Sigmoid colon (tissue), 7 donors: ENCODE results near the gene CACNA1C. TPM values are rescaled to one million over a fixed set of nuclear protein-coding genes. Genes with fewer than 3 reads are reported as not detected.

ENCODE experiments used
- DNase-seq: peaks from one replicate; pipeline ENCODE4 v3.0.0-alpha.2; 2019
- H3K27ac ChIP-seq, 4 donors: fragments of 200-600 bp; sonication (generic); one replicate each; pipeline ENCODE4 v1.5.1; 2016 to 2019; ENCODE audit warnings: mild to moderate bottlenecking in 1 of 4
- H3K27me3 ChIP-seq, 3 donors: fragments of 200-600 bp; sonication (generic); one replicate each; pipeline ENCODE4 v1.5.1; 2019; ENCODE audit warnings: mild to moderate bottlenecking in 1 of 3
- H3K36me3 ChIP-seq, 4 donors: fragments of 200-600 bp; sonication (generic); one replicate each; pipeline ENCODE4 v1.5.1; 2016 to 2019
- H3K4me1 ChIP-seq, 4 donors: fragments of 200-600 bp; sonication (generic); one replicate each; pipeline ENCODE4 v1.5.1; 2017 to 2019
- H3K4me3 ChIP-seq, 4 donors: fragments of 200-600 bp; sonication (generic); one replicate each; pipeline ENCODE4 v1.5.1; 2017 to 2019; ENCODE audit warnings: mild to moderate bottlenecking in 2 of 4, moderate library complexity in 1 of 4
- H3K9me3 ChIP-seq, 4 donors: fragments of 200-600 bp in 3 of 4; sonication (generic) in 3 of 4; one replicate each; pipeline versions ENCODE4 v1.5.1 to v1.6.1; 2013 to 2019
- EP300 ChIP-seq, 4 donors: sonication (generic); formaldehyde crosslinking; IDR thresholded peaks; one replicate each; pipeline ENCODE4 v1.6.1; 2017; ENCODE audit warnings: antibody characterized with exemption in 4 of 4
- POLR2A ChIP-seq, 2 donors: fragments of 450-650 bp; IDR thresholded peaks; one replicate each; pipeline ENCODE4 v1.6.1; 2016; ENCODE audit warnings: antibody characterized with exemption in 2 of 2, mild to moderate bottlenecking in 2 of 2, moderate library complexity in 2 of 2
- POLR2AphosphoS5 ChIP-seq, 4 donors: sonication (generic); formaldehyde crosslinking; IDR thresholded peaks; one replicate each; pipeline ENCODE4 v1.6.1; 2017; ENCODE audit warnings: antibody characterized with exemption in 4 of 4
- WGBS, 2 donors: extraction: QIAGEN DNeasy Blood & Tissue Kit; methylation state at CpG; one replicate each; pipeline ENCODE4 v1.1.7; 2013; 5-methylcytosine and 5-hydroxymethylcytosine counted together
- intact Hi-C: fragments of 100-400 bp; cut with DNase I; formaldehyde crosslinking; loops from one replicate; pipeline ENCODE4 v1.15.1; 2023
- polyA plus RNA-seq, 3 donors: library from polyadenylated mRNA; stranded (reverse); fragments of 200-250 nt; gene quantifications; one replicate each; pipeline ENCODE4 v1.2.3, GENCODE V29; 2013
- total RNA-seq, 4 donors: library from RNA; depleted of rRNA; stranded (reverse); fragments of >200 nt; gene quantifications; one replicate each; pipeline ENCODE4 v1.1.0, GENCODE V29; 2016
- TF ChIP-seq, protein P1 (sequence below), 4 experiments: fragments of 450-650 bp in 3 of 4; fragments of 200-600 bp in 1 of 4; IDR thresholded peaks; one replicate each; pipeline ENCODE4 v1.5.1; 2016 to 2019; ENCODE audit warnings: antibody characterized with exemption in 4 of 4, mild to moderate bottlenecking in 3 of 4, moderate library complexity in 2 of 4
- donor health status: healthy with polysubstance abuse.
- donor health status: Bipolar disorder and iron deficiency.
- donor health status: healthy.

CACNA1C gene
- total and polyA plus RNA-seq, 7 donors: 0.46 to 213 (median 62.0) TPM

DNA sequence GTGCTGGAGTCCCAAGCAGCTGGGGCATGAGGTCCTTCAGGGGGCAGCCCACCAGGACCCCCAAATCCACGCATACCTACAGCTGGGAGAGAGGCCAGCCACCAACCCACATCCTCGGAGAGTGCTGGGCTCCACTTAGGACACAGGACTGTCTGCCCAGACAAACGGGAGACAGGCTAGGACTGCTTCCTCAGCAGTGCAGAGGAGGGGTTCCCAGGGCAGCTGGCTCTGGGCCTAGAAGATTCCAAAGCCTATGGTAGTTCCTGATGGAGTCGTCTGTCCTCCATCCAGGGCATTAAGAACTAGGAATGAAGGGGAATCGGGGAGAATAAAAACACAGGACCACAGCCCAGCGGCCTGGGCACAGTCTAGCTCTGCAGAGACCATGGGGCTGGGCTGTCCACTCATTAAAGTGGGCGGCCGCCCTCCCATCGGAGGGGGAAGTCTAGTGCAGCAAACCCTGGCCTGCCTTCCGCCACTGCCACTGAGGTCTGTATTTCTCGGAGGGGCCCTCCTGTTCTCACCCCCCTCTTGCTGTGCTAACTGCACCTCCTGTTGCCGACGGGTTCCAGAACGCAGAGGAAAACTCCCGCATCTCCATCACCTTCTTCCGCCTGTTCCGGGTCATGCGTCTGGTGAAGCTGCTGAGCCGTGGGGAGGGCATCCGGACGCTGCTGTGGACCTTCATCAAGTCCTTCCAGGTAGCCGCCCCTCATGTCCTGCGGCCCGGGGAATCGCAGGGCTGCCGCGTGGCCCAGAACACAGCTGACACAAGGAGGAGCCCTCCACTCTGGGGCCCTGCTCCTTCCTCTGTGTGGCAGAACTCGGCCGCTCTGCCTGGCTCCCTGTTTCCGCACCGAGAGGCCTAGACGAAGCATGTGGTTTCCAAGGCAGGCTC, 598.5 kb downstream of the CACNA1C start:
- Histone ChIP-seq H3K27ac (peak overlapping the region in 3 of 4 donors; percentile 46 to 57 (median 49)), H3K27me3 (no peaks in the 10 kb centered on the region)
- 83 to 87% methylated on average over 32 of the region's 32 CpGs for WGBS, 2 donors

DNA sequence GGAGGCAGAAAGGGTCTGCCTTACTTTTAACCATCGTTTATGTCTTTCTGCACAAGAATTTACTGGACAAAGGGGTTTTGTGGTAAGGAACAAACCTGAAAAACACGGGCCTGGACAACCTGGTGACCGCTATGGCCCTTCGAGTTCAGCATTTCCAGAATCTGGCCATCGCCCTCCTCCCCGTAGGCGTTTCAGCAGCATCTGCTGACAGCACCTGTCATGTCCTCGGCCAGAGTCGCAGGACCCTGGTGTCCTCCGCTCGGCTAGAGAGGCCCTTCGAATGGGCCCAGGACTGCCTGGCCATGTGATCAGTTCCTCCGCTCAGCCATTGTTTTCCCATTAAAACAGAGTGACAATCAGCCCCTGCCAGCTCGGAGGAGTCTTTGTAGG, 599.2 kb downstream of the CACNA1C start:
- no peak for TF ChIP-seq POLR2AphosphoS5 (IDR thresholded peaks at IDR 0.05)
- intact Hi-C loops: no loop called here
- Histone ChIP-seq H3K27me3 (no peaks in the 10 kb centered on the region), H3K4me1 (peaks cover 0 to 27% (median 21%) of the 10 kb centered on the region in 4 donors), H3K36me3 (peaks cover 13 to 57% (median 43%) of the 10 kb centered on the region in 4 donors), H3K4me3 (no peak overlapping the region), H3K27ac (no peak overlapping the region), H3K9me3 (no peaks in the 10 kb centered on the region)
- DNase-seq: peak; percentile 52
- 94 to 95% methylated on average over 14 of the region's 14 CpGs for WGBS, 2 donors

More for the DNA sequence above, 598.5 kb downstream of the CACNA1C start:
- TF ChIP-seq POLR2A (IDR thresholded peaks at IDR 0.05) (no peak), EP300 (IDR thresholded peaks at IDR 0.05) (no peak), POLR2AphosphoS5 (IDR thresholded peaks at IDR 0.05) (no peak)
- TF ChIP-seq, protein P1, sequence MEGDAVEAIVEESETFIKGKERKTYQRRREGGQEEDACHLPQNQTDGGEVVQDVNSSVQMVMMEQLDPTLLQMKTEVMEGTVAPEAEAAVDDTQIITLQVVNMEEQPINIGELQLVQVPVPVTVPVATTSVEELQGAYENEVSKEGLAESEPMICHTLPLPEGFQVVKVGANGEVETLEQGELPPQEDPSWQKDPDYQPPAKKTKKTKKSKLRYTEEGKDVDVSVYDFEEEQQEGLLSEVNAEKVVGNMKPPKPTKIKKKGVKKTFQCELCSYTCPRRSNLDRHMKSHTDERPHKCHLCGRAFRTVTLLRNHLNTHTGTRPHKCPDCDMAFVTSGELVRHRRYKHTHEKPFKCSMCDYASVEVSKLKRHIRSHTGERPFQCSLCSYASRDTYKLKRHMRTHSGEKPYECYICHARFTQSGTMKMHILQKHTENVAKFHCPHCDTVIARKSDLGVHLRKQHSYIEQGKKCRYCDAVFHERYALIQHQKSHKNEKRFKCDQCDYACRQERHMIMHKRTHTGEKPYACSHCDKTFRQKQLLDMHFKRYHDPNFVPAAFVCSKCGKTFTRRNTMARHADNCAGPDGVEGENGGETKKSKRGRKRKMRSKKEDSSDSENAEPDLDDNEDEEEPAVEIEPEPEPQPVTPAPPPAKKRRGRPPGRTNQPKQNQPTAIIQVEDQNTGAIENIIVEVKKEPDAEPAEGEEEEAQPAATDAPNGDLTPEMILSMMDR (IDR thresholded peaks at IDR 0.05): no peak
- Histone ChIP-seq H3K9me3 (no peaks in the 10 kb centered on the region), H3K36me3 (peaks cover 13 to 50% (median 37%) of the 10 kb centered on the region in 4 donors), H3K4me3 (no peak overlapping the region), H3K4me1 (peaks cover 0 to 27% (median 21%) of the 10 kb centered on the region in 4 donors)
- DNase-seq: no peak
- intact Hi-C loops: no loop called here

DNA sequence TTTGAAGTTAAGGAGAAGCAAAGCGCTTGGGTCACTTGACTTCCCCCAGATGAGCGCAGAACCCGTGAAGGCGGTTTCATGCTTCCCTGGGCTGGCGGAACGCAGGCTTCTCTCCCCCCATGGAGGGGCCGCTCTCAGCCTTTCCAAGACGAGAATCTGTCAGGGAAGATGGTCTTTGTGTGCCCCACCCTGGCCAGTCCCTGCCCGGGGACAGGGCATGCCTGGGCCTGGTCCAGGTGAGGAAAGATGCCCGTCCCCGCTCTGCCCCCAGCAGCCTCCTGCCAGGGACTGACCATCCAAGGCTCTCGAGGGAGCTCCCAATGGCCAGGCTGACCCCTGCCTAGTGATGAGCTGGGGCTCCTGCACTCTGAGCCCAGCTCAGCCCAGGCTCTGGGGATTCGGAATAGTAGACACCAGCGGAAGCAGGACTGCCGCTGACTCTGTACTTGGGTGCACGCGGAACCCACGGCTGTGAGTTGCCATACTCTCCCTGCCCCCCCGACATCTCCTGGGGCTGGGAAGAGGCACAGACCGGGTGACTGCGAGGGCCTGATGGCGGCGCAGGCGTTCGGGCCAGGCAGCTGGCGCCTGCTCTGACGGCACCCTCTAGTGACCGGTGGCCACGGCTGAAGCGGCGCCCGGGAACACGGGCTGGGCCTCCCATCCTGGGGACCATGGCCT, 599.8 kb downstream of the CACNA1C start:
- Histone ChIP-seq H3K4me3 (no peak overlapping the region), H3K27ac (no peak overlapping the region), H3K9me3 (no peaks in the 10 kb centered on the region), H3K36me3 (peaks cover 13 to 62% (median 45%) of the 10 kb centered on the region in 4 donors), H3K27me3 (no peaks in the 10 kb centered on the region), H3K4me1 (peaks cover 0 to 27% (median 21%) of the 10 kb centered on the region in 4 donors)
- WGBS, 2 donors: 91 to 95% methylated on average over 33 of the region's 33 CpGs
- TF ChIP-seq EP300 (IDR thresholded peaks at IDR 0.05) (no peak), POLR2A (IDR thresholded peaks at IDR 0.05) (no peak), POLR2AphosphoS5 (IDR thresholded peaks at IDR 0.05) (no peak)
- TF ChIP-seq, protein P1 (IDR thresholded peaks at IDR 0.05): no peak
- intact Hi-C loops: no loop called here
- DNase-seq: peak; percentile 58

DNA sequence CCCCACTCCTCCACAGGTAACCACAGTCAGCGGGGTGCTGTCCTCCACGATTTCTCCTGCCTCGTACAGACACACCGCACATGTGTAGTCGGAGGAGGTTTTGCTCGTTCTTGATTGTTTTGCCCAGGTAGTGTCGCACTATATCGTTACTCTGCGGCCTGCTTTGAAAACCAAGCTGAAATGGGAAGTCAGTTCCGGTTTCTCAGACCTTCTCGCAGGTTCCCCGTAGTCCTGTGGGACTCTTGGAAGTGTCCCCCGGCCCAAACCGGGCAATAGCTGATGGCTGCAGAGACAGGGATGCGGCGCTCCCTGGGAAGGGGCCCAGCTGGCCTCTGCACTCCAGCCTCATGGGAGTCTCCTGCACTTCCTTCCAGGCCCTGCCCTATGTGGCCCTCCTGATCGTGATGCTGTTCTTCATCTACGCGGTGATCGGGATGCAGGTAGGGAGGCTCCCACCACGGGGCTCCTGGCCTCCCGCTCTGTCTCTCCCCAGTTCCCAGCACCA, 600.7 kb downstream of the CACNA1C start:
- Histone ChIP-seq H3K27me3 (no peaks in the 10 kb centered on the region), H3K9me3 (no peaks in the 10 kb centered on the region), H3K4me1 (peaks cover 0 to 26% (median 20%) of the 10 kb centered on the region in 4 donors), H3K4me3 (no peak overlapping the region), H3K36me3 (peaks cover 13 to 72% (median 52%) of the 10 kb centered on the region in 4 donors), H3K27ac (no peak overlapping the region)
- DNase-seq: peak; percentile 29
- intact Hi-C loops: no loop called here
- no peak for TF ChIP-seq POLR2AphosphoS5 (IDR thresholded peaks at IDR 0.05)
- no peak for TF ChIP-seq POLR2A (IDR thresholded peaks at IDR 0.05)
- TF ChIP-seq EP300 (IDR thresholded peaks at IDR 0.05): no peak
- TF ChIP-seq, protein P1 (IDR thresholded peaks at IDR 0.05): no peak
- 95 to 96% methylated on average over 22 of the region's 22 CpGs for WGBS, 2 donors

DNA sequence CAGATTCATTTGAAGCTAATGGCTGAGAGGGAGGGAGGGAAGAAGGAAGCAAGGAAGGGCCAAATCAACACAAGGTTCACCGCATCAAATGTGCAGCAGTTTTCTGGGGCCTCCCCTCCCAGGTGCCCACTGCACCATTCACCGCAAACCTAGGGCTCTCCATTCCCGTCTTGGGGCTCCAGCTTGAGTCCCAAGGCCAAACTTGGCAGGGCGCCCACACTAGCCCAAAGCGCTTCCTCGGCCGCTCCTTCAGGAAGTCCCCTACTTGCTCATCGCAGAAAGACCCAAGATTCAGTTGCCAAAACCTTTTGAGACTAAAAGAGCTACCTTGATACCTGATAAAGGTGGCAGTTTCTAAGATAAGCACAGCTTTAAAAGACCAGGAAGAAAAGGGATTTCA, 601.5 kb downstream of the CACNA1C start:
- DNase-seq: peak; percentile 43
- Histone ChIP-seq H3K27ac (no peak overlapping the region), H3K27me3 (no peaks in the 10 kb centered on the region), H3K9me3 (no peaks in the 10 kb centered on the region), H3K36me3 (peaks cover 16 to 80% (median 53%) of the 10 kb centered on the region in 4 donors), H3K4me1 (peaks cover 0 to 18% (median 12%) of the 10 kb centered on the region in 4 donors), H3K4me3 (no peak overlapping the region)
- intact Hi-C loops: no loop called here
- TF ChIP-seq, protein P1 (IDR thresholded peaks at IDR 0.05): no peak
- no peak for TF ChIP-seq POLR2A (IDR thresholded peaks at IDR 0.05)
- no peak for TF ChIP-seq POLR2AphosphoS5 (IDR thresholded peaks at IDR 0.05)
- no peak for TF ChIP-seq EP300 (IDR thresholded peaks at IDR 0.05)
- 86 to 87% methylated on average over 8 of the region's 8 CpGs for WGBS, 2 donors
